Putamen (tissue), 1 donor: ENCODE data around the gene FAM163B.

Experiments used
- DNase-seq: peaks from one replicate; pipeline ENCODE4 v3.0.0-alpha.2; 2016; ENCODE audit warnings: low spot score

FAM163B gene

DNA sequence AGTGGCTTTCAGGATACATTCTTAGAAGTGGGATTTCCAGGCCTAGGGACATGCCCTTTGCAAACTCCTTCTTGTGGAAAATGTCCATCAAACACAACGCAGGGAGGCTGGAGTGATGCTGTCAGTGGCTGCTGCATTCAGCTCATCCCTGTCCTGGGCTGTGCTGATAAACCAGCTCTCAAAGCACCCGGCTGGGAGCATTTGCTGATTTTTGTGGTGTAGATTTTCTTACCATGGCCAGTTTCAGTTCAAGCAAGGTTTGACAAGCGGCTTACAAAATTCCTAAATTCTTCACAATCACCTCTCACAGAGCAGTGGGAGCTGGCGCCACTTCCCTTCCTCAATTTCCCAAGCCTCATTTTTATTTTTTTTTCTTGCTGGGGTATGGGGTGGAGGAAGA, 28.2 kb downstream of the FAM163B start:
- no peak for DNase-seq

- no peak for DNase-seq
Observed at GRCh38 chr9:133580419-133580738, 28.8 kb downstream of the FAM163B start.

DNA sequence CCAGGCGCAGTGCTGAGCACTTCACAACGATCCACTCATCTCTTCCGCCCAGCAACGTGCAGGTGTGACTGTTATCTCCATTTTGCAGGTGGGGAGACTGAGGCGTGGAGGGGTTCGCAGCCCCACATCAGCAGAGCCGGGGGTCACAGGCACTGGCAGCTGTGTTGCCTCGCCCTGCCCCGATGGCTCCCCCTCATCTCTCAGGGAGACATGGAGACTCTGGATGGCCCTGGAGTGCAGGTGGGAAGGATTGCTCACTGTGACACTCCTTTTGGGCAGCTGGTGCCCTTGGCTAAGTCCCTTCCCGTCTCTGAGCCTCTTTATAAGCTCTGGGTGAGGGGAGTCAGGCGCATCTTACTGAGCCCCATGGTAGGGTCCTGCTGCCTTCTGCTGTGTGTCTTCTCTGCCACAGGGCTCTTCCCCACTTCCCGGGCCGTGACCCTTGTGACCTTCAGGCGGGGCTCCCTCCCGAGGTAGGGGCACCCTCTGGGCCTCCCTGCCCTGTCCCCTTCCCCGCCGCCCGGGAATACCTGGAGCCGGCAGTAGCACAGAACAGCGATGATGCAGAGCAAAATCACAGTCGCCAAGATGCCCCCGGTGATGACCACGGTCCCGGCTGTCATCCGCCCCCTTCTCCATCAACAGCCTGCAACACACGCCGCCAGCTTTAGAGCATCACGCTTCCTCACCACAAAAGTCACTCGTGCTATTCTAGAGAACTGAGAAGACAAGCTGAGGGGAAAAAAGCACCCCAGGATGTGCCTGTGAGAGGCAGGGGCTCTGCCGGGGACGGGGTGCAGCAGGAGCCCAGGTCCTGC, 29.4 kb downstream of the FAM163B start:
- no peak for DNase-seq

DNA sequence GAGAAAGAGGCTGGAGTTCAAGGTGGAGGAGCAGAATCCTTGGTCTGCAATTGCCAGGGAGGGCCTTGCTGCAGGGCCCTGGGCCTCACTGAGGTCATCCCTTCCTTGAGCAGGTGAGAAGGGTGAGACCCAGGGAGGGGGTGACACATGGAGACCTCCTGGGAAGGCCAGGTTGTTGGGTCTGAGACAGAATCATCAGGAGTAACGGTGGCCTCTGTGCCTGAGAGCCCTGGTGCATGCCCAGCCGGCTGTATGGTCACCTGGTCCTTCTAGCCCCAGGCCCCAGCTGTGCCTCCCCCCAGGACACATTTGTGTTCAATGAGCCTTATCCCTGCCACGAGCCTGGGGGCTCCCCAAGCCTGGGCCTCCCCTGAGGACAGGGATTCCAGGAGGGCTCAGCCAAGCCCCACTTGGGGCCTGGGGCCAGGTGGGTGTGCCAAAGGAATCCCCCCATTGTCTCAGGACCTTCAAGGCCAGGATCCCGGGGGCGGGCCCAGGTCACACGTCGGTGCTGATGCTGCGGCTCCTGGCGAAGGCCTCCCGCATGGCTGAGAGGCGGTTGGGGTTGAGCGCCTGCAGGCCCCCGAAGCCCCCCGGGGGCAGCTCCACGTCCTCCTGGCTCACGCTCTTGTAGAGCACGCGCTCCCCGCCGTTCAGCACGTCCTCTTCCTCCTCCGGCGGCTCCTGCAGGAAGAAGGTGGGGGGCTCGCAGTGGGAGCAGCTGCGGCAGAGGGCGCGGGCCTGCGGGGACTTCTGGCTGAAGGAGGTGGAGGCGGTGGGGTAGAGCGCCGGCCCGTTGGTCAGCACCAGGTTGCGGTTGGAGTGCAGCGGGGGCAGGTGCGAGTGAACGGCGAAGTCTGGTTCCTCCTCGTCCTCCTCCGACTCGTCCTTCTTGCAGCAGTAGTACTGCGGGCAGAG, 30.4 kb downstream of the FAM163B start:
- DNase-seq: no peak

GRCh38 chr9:133577737-133578112, 31.5 kb downstream of the FAM163B start:
- DNase-seq: no peak

- no peak for DNase-seq
Observed at GRCh38 chr9:133576875-133577736, 32.1 kb downstream of the FAM163B start.

- no peak for DNase-seq
Observed at GRCh38 chr9:133576031-133576874, 32.9 kb downstream of the FAM163B start.

DNA sequence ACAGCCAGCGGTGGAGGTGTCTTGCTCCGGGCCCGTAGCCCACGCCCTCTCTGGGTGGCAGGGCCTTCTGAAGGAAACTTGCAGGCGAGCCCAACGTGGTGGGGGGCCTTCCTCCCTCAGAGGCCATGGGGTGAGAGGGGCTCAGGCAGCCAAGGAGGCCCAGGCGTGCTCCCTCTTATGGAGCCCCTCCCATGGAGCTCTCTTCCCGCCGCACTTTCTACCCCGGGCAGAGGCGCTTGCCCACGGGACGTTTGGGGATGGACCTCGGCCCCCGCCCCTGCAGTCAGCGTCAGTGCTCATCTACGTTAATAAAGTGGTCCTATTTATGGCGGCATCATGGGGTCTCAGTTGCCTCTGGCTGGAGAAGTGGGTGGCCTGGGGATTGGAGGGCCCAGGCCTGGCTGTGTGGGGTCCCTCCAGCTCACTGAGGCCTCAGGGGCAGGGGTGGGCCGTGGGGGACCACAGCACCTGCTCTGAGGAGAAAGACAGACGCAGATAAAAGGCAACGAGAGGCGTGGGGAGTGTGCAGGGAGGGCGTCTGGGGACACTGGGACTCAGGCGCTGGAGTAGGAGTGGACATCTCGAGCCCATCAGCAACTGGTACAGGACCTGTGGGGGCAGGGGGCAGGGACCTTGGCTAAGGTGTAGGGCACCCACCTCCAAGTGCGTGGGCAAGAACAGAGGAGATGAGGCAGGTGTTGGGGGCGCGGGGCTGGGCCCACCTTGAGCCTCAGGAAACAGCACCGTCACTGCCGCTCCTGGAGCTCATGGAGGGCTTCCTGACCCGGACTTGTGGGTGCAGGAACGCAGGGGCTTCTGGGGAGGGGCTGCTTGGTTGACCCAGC, 33.8 kb downstream of the FAM163B start:
- DNase-seq: no peak

DNA sequence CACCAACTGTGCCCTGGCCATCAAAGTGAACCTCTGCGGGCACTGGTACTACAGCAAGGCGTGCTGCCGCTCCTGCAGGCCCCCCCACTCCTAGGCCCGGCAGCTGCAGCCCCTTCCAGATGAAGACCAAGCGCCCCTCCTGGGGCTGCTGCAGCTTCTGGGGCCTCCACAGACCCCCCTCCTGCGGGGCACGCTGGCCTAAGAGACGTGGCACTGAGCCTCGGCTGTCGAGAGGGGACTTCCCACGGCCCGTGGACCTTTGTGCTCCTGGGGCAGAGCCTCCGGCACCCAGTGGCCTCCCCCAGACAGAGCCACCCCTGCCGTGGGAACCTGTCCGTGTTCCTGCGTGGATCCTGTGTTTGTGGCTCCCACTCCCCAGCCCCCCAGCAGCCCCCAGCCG, 34.4 kb downstream of the FAM163B start:
- DNase-seq: no peak

GRCh38 chr9:133573791-133574515, 35.2 kb downstream of the FAM163B start:
- DNase-seq: no peak

DNA sequence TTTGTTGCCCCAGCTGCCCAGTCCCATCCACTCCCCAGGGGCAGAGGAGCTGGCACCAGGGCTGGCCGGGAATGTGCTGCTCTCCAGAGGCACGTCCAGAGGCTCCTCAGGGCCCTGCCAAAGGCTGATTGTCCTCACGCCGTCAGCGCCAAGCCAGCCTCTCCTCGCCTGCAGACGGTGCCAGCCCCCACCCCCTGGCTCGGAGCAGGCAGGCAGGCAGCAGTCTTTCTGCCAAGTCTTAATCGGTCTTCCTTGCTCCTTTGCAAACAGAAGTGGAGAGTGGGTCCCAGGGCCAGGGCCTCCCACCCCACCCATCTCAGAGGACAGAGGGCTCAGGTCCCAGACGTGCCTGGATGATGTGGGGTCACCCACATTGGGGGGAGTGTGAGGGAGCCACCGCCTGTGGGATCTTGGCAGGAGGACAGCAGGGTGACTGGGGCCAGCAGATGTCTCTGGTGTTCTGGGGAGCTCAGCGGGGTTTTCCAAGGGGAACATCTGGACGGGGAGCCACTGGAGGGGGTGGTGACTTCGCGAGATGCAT, 36.3 kb downstream of the FAM163B start:
- peak; percentile 86 for DNase-seq

DNA sequence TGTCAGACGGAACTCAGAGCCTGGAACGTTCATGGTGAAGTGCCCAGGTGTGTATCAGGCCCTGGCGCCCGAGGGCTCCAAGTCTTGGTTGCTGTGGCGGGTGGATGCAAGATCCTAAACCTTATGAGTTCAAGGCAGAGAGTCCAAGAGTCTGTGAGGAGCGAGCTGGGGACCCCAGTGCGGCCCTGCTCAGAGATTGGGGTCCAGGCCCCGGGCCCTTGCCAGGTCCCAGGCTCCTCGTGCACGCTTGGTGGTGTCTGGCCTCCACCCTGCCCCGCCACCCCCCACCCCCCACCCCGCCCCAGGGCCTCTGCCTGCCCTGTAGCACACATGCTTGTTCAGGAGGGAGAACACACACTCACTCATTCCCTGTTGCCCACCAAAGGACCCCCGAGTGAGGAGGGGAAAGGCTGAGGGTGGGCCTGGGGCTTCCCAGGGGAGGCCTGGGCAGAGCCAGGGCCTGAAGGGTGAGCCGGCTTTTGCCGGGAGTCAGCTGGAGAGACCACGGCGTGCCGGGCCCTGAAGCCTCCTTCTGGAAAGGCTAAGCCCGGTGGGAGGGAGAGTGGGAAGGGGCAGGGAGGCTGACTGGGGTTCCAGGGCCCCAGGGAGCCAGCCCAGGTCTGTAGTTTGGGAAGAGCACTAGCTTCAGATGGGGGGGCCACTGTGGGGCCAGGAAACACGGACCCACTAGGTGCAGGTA, 37.1 kb downstream of the FAM163B start:
- DNase-seq: no peak

- no peak for DNase-seq
Observed at GRCh38 chr9:133571391-133571890, 37.7 kb downstream of the FAM163B start.

GRCh38 chr9:133570691-133571080, 38.5 kb downstream of the FAM163B start:
- no peak for DNase-seq

DNA sequence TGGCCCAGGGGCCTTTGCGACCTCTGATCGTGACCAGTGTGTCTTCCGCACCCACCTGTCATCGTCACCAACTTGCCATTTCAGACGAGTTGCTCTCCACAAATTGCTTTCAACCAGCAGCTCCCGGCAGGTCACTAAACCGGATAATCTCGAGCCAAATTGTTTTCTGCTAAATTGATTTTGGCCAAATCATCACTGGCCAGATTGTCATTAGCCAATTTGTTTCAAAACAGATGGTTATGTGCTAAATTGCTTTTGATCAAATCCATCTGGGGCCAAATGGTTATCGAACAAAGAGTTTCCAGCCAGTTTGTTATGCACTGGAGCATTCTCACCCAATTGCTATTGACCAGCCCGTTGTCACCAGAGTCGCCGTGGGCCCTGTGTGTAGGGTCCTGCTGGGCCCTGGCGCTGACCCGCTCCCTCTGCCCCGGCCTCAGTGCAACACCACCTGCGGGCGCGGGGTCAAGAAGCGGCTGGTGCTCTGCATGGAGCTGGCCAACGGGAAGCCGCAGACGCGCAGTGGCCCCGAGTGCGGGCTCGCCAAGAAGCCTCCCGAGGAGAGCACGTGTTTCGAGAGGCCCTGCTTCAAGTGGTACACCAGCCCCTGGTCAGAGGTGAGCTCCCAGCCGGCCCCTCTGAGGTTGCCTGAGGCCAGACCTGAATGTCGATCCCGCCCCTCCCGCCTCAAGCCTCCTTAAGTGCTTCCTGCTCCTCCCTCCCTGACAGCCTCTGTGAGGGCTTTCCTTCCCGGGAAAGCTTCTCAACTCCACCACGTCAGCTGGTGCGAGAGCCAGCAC, 39.1 kb downstream of the FAM163B start:
- no peak for DNase-seq

- DNase-seq: no peak
Observed at GRCh38 chr9:133569121-133569785, 39.9 kb downstream of the FAM163B start.

GRCh38 chr9:133568186-133568585, 41.0 kb downstream of the FAM163B start:
- no peak for DNase-seq
